Tibial artery (tissue), 4 donors: ENCODE data around the gene SDK1.

Experiments used
- DNase-seq, 2 donors: peaks; one replicate each; pipeline ENCODE4 v3.0.0-alpha.2; 2019
- H3K27ac ChIP-seq, 2 donors: fragments of 200-600 bp; sonication (generic) in 1 of 2; 1 replicate in 1 of 2; 2 replicates in 1 of 2; pipeline ENCODE4 v1.5.1; 2018 to 2019; ENCODE audit warnings: mild to moderate bottlenecking in 1 of 2
- H3K27me3 ChIP-seq, 2 donors: fragments of 200-600 bp; sonication (generic) in 1 of 2; one replicate each; pipeline versions ENCODE4 v1.5.1 to v1.6.0; 2016 to 2019
- H3K36me3 ChIP-seq, 3 donors: fragments of 200-600 bp; sonication (generic) in 2 of 3; one replicate each; pipeline ENCODE4 v1.5.1; 2016 to 2019; ENCODE audit warnings: mild to moderate bottlenecking in 2 of 3
- H3K4me1 ChIP-seq, 4 donors: fragments of 200-600 bp; sonication (generic) in 2 of 4; 1 replicate in 3 of 4; 2 replicates in 1 of 4; pipeline ENCODE4 v1.5.1; 2016 to 2019
- H3K4me3 ChIP-seq, 2 donors: fragments of 200-600 bp; sonication (generic) in 1 of 2; 1 replicate in 1 of 2; 2 replicates in 1 of 2; pipeline ENCODE4 v1.5.1; 2018 to 2019; ENCODE audit warnings: mild to moderate bottlenecking in 2 of 2
- H3K9me3 ChIP-seq, 3 donors: fragments of 200-600 bp; sonication (generic) in 1 of 3; one replicate each; pipeline ENCODE4 v1.5.1; 2016 to 2019
- intact Hi-C: fragments of 100-400 bp; cut with DNase I; formaldehyde crosslinking; loops from one replicate; pipeline ENCODE4 v1.15.0; 2023; ENCODE audit warnings: low total_unique reads
- TF ChIP-seq, protein P1 (sequence below), 2 experiments: fragments of 200-600 bp in 1 of 2; fragments of 450-650 bp in 1 of 2; IDR thresholded peaks; one replicate each; pipeline ENCODE4 v1.5.1; 2017 to 2019; ENCODE audit warnings: antibody characterized with exemption in 2 of 2, mild to moderate bottlenecking in 1 of 2, moderate library complexity in 1 of 2

Gene SDK1

DNA sequence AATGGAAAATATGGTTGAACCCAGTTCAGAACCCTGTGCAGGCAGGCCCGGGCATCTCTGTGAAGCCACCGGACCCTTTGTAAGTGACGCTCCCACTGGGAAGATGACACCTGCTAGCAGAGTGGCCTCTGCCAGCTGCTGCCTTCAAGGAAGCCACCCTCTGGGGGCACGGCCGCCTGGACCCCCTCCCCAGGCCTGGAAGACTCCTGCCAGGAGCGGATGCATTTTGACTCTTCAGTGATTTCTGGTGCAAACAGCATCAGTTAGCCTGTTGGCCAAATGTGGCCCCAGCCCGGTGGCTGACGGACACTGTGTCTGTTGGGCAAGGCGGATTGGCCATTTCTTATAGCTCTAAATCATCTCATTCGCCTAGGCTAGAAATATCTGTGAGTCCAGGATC lies 867.0 kb downstream of the SDK1 start:
- H3K36me3 ChIP-seq = peaks cover 0 to 28% (median 13%) of the 10 kb centered on the region in 3 donors
- H3K4me1 ChIP-seq = no peaks in the 10 kb centered on the region
- no peak overlapping the region for H3K4me3 ChIP-seq
- H3K27ac ChIP-seq = no peak overlapping the region
- H3K9me3 ChIP-seq = no peaks in the 10 kb centered on the region
- TF ChIP-seq, protein P1, sequence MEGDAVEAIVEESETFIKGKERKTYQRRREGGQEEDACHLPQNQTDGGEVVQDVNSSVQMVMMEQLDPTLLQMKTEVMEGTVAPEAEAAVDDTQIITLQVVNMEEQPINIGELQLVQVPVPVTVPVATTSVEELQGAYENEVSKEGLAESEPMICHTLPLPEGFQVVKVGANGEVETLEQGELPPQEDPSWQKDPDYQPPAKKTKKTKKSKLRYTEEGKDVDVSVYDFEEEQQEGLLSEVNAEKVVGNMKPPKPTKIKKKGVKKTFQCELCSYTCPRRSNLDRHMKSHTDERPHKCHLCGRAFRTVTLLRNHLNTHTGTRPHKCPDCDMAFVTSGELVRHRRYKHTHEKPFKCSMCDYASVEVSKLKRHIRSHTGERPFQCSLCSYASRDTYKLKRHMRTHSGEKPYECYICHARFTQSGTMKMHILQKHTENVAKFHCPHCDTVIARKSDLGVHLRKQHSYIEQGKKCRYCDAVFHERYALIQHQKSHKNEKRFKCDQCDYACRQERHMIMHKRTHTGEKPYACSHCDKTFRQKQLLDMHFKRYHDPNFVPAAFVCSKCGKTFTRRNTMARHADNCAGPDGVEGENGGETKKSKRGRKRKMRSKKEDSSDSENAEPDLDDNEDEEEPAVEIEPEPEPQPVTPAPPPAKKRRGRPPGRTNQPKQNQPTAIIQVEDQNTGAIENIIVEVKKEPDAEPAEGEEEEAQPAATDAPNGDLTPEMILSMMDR (IDR thresholded peaks at IDR 0.05) = no peak
- intact Hi-C loops = no loop called here
- H3K27me3 ChIP-seq = no peaks in the 10 kb centered on the region
- no peak for DNase-seq

DNA sequence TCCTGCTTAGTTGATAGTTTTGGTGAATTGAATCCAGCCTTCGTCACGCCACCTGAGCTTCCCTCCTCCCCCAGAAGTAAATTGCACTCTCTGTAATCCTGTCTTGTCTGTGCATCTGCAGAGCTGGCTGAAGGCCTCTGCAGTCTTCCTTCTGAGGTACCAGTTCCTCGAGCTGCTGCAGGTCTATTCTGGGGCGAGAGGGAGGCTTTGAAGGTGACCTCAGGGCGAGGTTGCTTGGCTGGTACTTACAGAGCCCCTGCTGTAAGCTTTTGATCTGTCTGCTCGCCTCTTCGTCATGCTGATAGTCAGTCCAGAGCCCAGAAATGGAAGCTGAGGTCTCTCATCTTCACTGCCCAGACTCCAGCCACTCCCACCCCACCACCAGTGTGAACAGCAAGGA lies 867.5 kb downstream of the SDK1 start:
- Histone ChIP-seq H3K27me3 (no peaks in the 10 kb centered on the region), H3K4me1 (no peaks in the 10 kb centered on the region), H3K36me3 (peaks cover 0 to 28% (median 8%) of the 10 kb centered on the region in 3 donors), H3K9me3 (no peaks in the 10 kb centered on the region), H3K4me3 (no peak overlapping the region), H3K27ac (no peak overlapping the region)
- no peak for DNase-seq
- TF ChIP-seq, protein P1 (IDR thresholded peaks at IDR 0.05) = no peak
- intact Hi-C loops = no loop called here

DNA sequence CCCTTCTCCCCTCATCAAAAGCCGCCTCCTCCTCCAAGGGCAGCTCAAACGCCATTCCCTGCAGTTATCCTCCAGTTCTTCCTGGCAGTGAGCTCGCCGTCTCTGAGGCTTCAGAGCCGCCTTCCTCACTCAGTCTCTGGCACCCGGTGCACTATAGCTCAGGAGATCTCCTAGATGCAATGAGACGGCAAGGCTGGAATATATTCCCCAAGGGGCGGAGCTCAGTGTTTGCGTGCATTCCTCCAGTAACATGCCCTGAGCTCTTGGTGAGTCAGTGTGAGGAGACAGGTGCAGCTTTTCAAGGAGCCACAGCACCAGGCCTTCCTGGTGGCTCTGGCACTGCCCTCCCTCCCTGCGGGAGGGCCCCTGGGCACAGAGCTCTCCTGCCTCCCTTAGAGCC lies 868.4 kb downstream of the SDK1 start:
- H3K36me3 ChIP-seq = peaks cover 0 to 29% (median 2%) of the 10 kb centered on the region in 3 donors
- no peak overlapping the region for H3K4me3 ChIP-seq
- no peaks in the 10 kb centered on the region for H3K4me1 ChIP-seq
- intact Hi-C loops = no loop called here
- H3K27ac ChIP-seq = no peak overlapping the region
- H3K27me3 ChIP-seq = no peaks in the 10 kb centered on the region
- TF ChIP-seq, protein P1 (IDR thresholded peaks at IDR 0.05) = no peak
- H3K9me3 ChIP-seq = no peaks in the 10 kb centered on the region
- no peak for DNase-seq

DNA sequence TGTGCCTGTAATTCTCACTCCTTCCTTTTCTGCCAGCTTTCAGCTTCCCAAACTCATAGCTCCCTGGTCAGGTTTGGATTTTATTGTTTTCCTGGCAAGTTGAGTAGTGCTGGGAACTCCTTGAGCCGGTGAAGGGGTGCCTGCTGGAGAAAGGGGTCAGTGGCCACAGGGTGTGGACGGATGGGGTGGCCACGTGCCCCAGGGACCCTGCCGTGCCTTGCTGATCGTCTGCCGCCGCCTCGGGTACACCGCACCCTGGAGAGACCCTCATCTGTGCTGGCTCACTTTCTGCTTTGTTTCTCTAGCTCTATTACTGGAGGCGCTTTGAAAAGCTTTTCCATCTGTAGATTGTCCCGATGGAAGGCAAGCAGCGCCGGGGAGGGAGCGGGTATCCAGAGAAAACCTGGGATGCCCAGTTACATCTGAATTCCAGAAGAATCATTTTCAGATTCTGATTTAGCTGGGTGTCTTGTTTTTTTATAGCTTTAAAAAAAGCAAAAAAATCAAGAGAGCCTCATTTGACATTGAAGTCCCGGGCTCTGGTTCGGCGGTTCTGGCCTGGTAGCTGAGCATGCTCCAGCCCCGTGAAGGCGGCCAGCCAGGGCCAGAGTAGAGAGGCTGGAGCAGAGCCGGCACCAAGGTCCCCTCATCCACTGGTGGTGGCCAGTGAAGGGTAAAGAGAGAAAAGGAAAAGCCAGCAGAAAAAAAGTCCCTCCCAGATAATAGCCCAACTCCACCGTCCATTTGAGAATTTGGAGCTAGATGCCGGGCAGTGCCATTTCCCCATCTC lies 870.1 kb downstream of the SDK1 start:
- peaks cover 0 to 19% (median 0%) of the 10 kb centered on the region in 3 donors for H3K36me3 ChIP-seq
- TF ChIP-seq, protein P1 (IDR thresholded peaks at IDR 0.05) = no peak
- H3K9me3 ChIP-seq = no peaks in the 10 kb centered on the region
- H3K27ac ChIP-seq = no peak overlapping the region
- intact Hi-C loops = no loop called here
- H3K4me1 ChIP-seq = no peaks in the 10 kb centered on the region
- no peak overlapping the region for H3K4me3 ChIP-seq
- no peaks in the 10 kb centered on the region for H3K27me3 ChIP-seq
- no peak for DNase-seq

DNA sequence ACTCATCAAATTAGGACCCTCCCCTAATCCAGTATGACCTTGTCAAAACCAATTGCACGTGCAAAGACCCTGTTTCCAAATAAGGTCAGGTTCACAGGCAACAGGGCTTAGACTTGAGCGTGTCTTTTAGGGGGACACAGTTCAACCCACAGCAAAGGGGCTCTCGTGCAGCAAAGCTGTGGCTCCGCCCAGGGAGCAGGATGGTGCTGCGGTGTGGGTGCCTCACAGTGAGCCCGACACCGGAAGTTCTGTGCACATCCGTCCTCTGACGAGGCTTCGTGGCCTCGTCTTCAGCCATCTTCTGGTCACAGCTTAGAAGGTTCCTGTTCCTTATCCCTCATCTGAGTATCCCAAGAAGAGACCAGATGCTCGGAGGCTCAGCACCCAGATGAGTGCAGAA lies 871.8 kb downstream of the SDK1 start:
- intact Hi-C loops = no loop called here
- TF ChIP-seq, protein P1 (IDR thresholded peaks at IDR 0.05) = no peak
- no peaks in the 10 kb centered on the region for H3K27me3 ChIP-seq

More for the DNA sequence above, 871.8 kb downstream of the SDK1 start:
- Histone ChIP-seq H3K4me3 (no peak overlapping the region), H3K9me3 (no peaks in the 10 kb centered on the region), H3K36me3 (peaks cover 0 to 8% (median 0%) of the 10 kb centered on the region in 3 donors), H3K4me1 (no peaks in the 10 kb centered on the region), H3K27ac (no peak overlapping the region)
- DNase-seq = no peak
